CD4-positive, alpha-beta memory T cell (primary cell): ENCODE data around the gene DLGAP5. TPM values are rescaled to one million over a fixed set of nuclear protein-coding genes. Genes with fewer than 3 reads are reported as not detected.

Source experiments
- CTCF ChIA-PET: fragments of 350-600 bp; sonication (Branson Sonifier 250); formaldehyde crosslinking; loops from one replicate; lab custom pipeline; 2021; ENCODE audit warnings: inconsistent platforms; ENCODE audit not compliant: partially characterized antibody; lab: Charles Lee
- POLR2A ChIA-PET: fragments of 350-600 bp; sonication (Branson Sonifier 250); formaldehyde crosslinking; loops from one replicate; lab custom pipeline; 2021; ENCODE audit not compliant: partially characterized antibody; lab: Charles Lee
- DNase-seq, 5 donors: peaks; one replicate each; pipeline versions ENCODE4 v3.0.0 to v3.0.0-alpha.2; 2020 to 2022; ENCODE audit warnings: mixed read lengths in 1 of 5
- H3K27ac ChIP-seq: one replicate; pipeline ENCODE4 v1.7.0; 2013; ENCODE audit warnings: low read depth, low read length
- H3K27me3 ChIP-seq: 2 replicates; pipeline ENCODE4 v1.7.0; 2013; ENCODE audit warnings: mild to moderate bottlenecking, low read length, moderate library complexity; ENCODE audit not compliant: insufficient read depth
- H3K36me3 ChIP-seq: 2 replicates; pipeline ENCODE4 v1.7.0; 2013; ENCODE audit warnings: mild to moderate bottlenecking, low read length, moderate library complexity; ENCODE audit not compliant: insufficient read depth
- H3K4me1 ChIP-seq: 2 replicates; pipeline ENCODE4 v1.7.0; 2013; ENCODE audit warnings: mild to moderate bottlenecking, low read length, moderate library complexity; ENCODE audit not compliant: insufficient read depth
- H3K4me3 ChIP-seq, 2 donors: one replicate each; pipeline ENCODE4 v1.7.0; 2013; ENCODE audit warnings: low read length in 2 of 2, mild to moderate bottlenecking in 1 of 2
- H3K9me3 ChIP-seq, 2 donors: one replicate each; pipeline ENCODE4 v1.7.0; 2013; ENCODE audit warnings: low read length in 2 of 2, control low read depth in 1 of 2; ENCODE audit not compliant: control insufficient read depth in 1 of 2
- H3K27ac Mint-ChIP-seq, 7 donors: one replicate each; pipeline ENCODE4 v1.8.0; 2020 to 2021; ENCODE audit warnings: mixed read lengths in 7 of 7, mild to moderate bottlenecking in 6 of 7, inconsistent platforms in 3 of 7, moderate library complexity in 3 of 7
- H3K27me3 Mint-ChIP-seq, 2 donors: one replicate each; pipeline ENCODE4 v1.8.0; 2020 to 2021; ENCODE audit warnings: mixed read lengths in 2 of 2
- H3K36me3 Mint-ChIP-seq, 2 donors: one replicate each; pipeline ENCODE4 v1.8.0; 2020 to 2021; ENCODE audit warnings: mixed read lengths in 2 of 2, inconsistent platforms in 1 of 2, mild to moderate bottlenecking in 1 of 2
- H3K4me1 Mint-ChIP-seq, 4 donors: one replicate each; pipeline ENCODE4 v1.8.0; 2020 to 2021; ENCODE audit warnings: mixed read lengths in 4 of 4, mild to moderate bottlenecking in 1 of 4
- H3K4me3 Mint-ChIP-seq, 8 donors: one replicate each; pipeline ENCODE4 v1.8.0; 2020 to 2021; ENCODE audit warnings: mixed read lengths in 8 of 8, mild to moderate bottlenecking in 7 of 8, moderate library complexity in 6 of 8, inconsistent platforms in 3 of 8
- H3K9me3 Mint-ChIP-seq, 8 donors: one replicate each; pipeline ENCODE4 v1.8.0; 2020 to 2021; ENCODE audit warnings: mixed read lengths in 8 of 8, mild to moderate bottlenecking in 5 of 8, inconsistent platforms in 3 of 8, moderate library complexity in 1 of 8
- intact Hi-C: fragments of 100-400 bp; cut with micrococcal nuclease; formaldehyde crosslinking; loops from one replicate; pipeline ENCODE4 v1.15.1; 2023
- polyA plus RNA-seq, 2 donors: library from polyadenylated mRNA; unstranded; fragments of 300-500 nt; fragmentation: Illumina TruSeq; gene quantifications; one replicate each; pipeline ENCODE4 v1.2.3, GENCODE V29; 2021
- total RNA-seq, 2 experiments: library from RNA; stranded (reverse); gene quantifications; one replicate each; pipeline ENCODE4 v1.2.3, GENCODE V29; 2021

DLGAP5 gene
- total and polyA plus RNA-seq, 4 experiments from 2014 or later: not detected

DNA sequence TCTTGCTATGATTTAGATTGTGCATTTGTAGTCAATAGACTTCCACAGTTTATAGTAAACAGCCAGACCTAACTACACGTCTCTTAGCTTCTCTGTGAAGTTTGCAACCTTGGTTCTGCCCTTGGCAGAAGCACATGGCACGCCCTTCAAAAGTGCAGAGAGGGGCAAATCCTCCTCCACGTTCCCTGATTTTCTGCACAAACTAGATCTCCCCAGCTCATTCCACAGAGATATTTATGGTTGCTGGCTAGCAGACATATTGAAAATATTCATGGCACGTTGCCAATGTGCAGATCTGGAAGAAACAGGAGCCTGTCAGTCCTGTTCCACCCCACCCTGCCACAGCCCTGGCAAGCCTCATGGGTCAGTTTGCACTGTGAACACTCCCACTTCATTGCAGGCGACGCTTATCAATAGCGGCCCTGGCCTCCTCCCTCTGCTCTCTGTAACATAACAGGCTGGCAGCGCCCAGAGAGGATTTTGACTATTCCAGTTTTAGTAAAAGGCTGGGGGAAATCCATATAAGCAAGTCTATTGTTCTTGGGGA, 68.9 kb downstream of the DLGAP5 start:
- ChIA-PET CTCF (interaction anchor here (1.0 kb wide), 2 partner anchors 9 to 24 kb away, joined by 3 read pairs; no protein-coding TSS in a partner anchor), POLR2A (interaction anchor here (1.0 to 5.4 kb wide), 2 partner anchors 19 to 23 kb away, joined by 3 to 27 read pairs; no protein-coding TSS in a partner anchor)
- Histone ChIP-seq H3K4me3 (no peak overlapping the region), H3K4me1 (peaks cover 12% of the 10 kb centered on the region), H3K27me3 (no peaks in the 10 kb centered on the region), H3K36me3 (no peaks in the 10 kb centered on the region), H3K9me3 (no peaks in the 10 kb centered on the region), H3K27ac (no peak overlapping the region)
- Mint-ChIP-seq H3K4me1 (peaks cover 8 to 30% (median 10%) of the 10 kb centered on the region in 4 donors), H3K4me3 (no peak overlapping the region), H3K27ac (no peak overlapping the region), H3K36me3 (no peaks in the 10 kb centered on the region), H3K27me3 (no peaks in the 10 kb centered on the region), H3K9me3 (no peaks in the 10 kb centered on the region)
- intact Hi-C loops: no loop called here
- no peak for DNase-seq

DNA sequence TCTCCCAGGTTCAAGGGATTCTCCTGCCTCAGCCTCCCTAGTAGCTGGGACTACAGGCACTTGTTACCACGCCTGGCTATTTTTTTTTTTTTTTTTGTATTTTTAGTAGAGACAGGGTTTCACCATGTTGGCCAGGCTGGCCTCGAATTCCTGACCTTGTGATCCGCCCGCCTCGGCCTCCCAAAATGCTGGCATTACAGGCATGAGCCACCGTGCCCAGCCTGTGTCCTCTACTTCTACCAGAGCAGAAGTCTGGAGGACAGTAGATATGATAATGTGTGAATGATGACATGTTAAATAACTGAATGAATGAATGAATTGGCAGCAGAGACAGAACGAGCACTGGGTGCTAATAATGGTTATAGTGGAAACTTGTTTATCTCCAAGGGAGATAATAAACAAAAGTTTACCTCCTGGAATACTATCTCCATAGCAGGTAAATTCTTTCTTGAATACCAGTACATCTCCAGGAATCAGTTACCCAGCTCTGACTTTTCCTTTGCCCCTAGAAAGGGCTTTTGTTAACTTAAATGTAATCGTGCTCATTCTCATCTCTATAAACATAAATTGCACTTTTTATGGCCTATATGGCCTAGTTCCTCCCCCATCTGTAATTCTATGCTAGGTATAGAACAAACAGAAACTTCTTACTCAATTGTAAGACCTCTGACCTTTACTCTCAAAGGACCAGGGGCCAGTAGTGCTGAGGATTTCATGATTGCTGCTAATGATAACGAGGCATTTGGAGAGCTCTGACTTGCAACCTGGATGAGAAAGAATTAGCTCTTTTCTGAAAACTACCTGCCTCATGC, 69.6 kb downstream of the DLGAP5 start:
- Histone ChIP-seq H3K27ac (no peak overlapping the region), H3K36me3 (no peaks in the 10 kb centered on the region), H3K4me1 (peaks cover 12% of the 10 kb centered on the region), H3K27me3 (no peaks in the 10 kb centered on the region), H3K4me3 (no peak overlapping the region), H3K9me3 (no peaks in the 10 kb centered on the region)
- H3K4me1 Mint-ChIP-seq: peaks cover 8 to 25% (median 10%) of the 10 kb centered on the region in 4 donors
- no peaks in the 10 kb centered on the region for H3K36me3 Mint-ChIP-seq
- no peaks in the 10 kb centered on the region for H3K27me3 Mint-ChIP-seq
- H3K27ac Mint-ChIP-seq: no peak overlapping the region
- no peaks in the 10 kb centered on the region for H3K9me3 Mint-ChIP-seq
- intact Hi-C loops: no loop called here
- no peak for DNase-seq
- ChIA-PET POLR2A (interaction anchor here (1.0 to 5.4 kb wide), 2 partner anchors 19 to 22 kb away, joined by 3 to 27 read pairs; no protein-coding TSS in a partner anchor), CTCF (interaction anchor here (1.0 kb wide), 1 partner anchor 23 kb away, joined by 3 read pairs; no protein-coding TSS in a partner anchor)
- H3K4me3 Mint-ChIP-seq: peak overlapping the region in 1 of 8 donors; percentile 13

DNA sequence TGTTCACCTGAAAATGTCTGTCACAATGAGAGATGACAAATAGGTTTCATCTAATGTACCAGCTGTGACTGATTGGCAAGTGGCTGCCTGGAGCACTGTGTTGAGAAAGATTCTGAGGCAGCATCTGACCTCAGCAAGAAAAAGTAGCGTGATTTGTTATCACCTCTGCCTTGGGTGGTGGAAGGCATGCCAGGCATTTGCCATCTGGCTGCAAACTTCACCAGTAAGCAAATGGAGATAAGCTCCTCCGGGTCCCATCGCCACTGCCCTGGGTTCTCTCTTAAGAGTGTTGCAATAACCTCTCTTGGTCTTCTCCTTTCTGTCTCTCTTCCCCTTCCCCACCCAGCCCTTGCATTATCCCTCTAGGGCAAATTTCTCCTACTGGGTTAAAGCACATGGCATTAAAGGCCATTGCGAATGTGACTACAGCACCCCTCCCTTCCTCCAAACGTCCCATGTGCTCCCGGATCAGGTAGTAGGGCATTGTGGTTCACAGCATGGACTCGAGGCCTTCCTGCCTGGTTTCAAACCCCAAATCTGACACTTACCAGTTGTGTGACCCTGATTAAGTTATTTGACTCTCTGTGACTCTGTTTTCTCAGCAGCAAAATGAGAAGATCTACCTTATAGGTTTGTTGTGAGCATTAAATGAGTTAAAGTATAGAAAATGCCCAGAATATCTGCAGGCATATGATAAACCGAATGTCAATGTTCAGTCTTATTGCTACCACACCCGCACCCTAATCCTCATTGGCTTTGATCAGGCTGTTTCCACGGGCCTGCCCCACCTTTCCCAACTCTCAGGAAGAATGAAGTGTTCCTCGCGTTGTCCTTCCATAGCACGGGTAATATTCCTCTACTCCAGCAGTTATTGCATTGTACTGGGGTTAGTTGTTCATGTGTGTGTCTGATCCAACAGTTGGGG, 70.6 kb downstream of the DLGAP5 start:
- ChIA-PET CTCF (interaction anchor here (0.5 kb wide), 1 partner anchor 31 kb away, joined by 3 read pairs; no protein-coding TSS in a partner anchor), POLR2A (no interaction called here)
- no peaks in the 10 kb centered on the region for H3K27me3 ChIP-seq
- H3K36me3 ChIP-seq: no peaks in the 10 kb centered on the region
- Mint-ChIP-seq H3K27ac (peak overlapping the region in 1 of 7 donors; percentile 38), H3K4me1 (peaks cover 7 to 15% (median 10%) of the 10 kb centered on the region in 4 donors), H3K36me3 (no peaks in the 10 kb centered on the region), H3K27me3 (no peaks in the 10 kb centered on the region), H3K4me3 (no peak overlapping the region), H3K9me3 (no peaks in the 10 kb centered on the region)
- no peak for DNase-seq
- H3K4me1 ChIP-seq: peaks cover 11% of the 10 kb centered on the region
- no peak overlapping the region for H3K27ac ChIP-seq
- H3K9me3 ChIP-seq: no peaks in the 10 kb centered on the region
- H3K4me3 ChIP-seq: no peak overlapping the region
- intact Hi-C loops: no loop called here

DNA sequence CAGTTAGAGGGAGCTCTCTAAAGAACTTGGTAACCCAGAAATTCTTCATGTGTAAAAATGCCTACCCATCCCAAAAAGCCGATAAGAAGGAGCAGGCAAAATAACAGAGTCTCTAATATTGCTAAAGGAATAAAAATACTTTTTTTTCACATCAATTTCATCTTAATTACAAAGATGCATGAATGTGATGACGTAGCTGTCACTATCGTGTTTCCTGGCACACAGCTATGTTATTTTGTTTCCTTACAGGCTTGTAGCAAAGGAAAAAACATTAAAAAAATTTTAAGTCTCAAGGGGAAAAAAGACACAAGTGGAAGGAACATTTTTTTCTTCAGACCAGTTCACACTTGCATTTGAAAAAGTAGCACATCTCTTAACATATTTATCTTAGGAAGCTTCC, 72.6 kb downstream of the DLGAP5 start:
- Mint-ChIP-seq H3K27ac (no peak overlapping the region), H3K27me3 (no peaks in the 10 kb centered on the region), H3K9me3 (no peaks in the 10 kb centered on the region), H3K36me3 (no peaks in the 10 kb centered on the region), H3K4me1 (peaks cover 0 to 5% (median 0%) of the 10 kb centered on the region in 4 donors), H3K4me3 (no peak overlapping the region)
- intact Hi-C loops: no loop called here
- no peaks in the 10 kb centered on the region for H3K27me3 ChIP-seq
- ChIA-PET POLR2A (interaction anchor here (1.2 kb wide), 2 partner anchors 15 to 17 kb away, joined by 3 to 4 read pairs; no protein-coding TSS in a partner anchor), CTCF (interaction anchor here (1.3 to 1.5 kb wide), 2 partner anchors 15 to 29 kb away, joined by 3 to 7 read pairs; no protein-coding TSS in a partner anchor)
- H3K9me3 ChIP-seq: no peaks in the 10 kb centered on the region
- H3K36me3 ChIP-seq: no peaks in the 10 kb centered on the region
- no peak for DNase-seq
- H3K27ac ChIP-seq: no peak overlapping the region
- H3K4me1 ChIP-seq: no peaks in the 10 kb centered on the region
- H3K4me3 ChIP-seq: no peak overlapping the region

DNA sequence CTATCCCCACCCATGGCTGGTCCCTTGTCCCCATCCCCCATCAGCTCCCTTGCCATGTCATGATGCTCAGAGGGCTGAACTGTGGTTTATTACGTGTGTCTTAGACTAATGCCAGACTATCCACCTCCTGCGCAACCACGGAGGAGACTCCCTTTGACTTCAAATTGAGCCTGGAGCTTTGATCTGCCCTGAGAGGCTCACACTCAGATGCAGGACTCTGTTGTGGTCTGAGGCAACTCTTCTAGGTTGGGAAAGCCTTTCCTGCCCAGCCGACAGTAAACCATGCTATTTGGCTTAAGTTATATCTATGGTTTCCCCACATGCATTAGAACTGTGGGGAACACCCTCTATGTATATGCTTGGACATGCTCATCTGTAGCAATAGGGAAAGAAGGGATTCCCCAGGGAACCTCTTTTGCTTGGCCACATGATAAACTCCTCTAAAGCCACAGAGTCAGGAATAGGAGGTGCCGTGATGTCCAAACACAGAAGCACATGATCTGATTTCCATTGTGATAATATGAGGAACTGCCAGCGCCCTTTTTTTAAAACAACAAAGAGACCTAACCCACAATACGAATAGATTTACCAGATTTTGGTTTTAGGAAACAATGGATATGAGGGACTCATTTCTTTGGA, 73.5 kb downstream of the DLGAP5 start:
- no peak for DNase-seq
- no peaks in the 10 kb centered on the region for H3K27me3 Mint-ChIP-seq
- H3K27ac ChIP-seq: no peak overlapping the region

DNA sequence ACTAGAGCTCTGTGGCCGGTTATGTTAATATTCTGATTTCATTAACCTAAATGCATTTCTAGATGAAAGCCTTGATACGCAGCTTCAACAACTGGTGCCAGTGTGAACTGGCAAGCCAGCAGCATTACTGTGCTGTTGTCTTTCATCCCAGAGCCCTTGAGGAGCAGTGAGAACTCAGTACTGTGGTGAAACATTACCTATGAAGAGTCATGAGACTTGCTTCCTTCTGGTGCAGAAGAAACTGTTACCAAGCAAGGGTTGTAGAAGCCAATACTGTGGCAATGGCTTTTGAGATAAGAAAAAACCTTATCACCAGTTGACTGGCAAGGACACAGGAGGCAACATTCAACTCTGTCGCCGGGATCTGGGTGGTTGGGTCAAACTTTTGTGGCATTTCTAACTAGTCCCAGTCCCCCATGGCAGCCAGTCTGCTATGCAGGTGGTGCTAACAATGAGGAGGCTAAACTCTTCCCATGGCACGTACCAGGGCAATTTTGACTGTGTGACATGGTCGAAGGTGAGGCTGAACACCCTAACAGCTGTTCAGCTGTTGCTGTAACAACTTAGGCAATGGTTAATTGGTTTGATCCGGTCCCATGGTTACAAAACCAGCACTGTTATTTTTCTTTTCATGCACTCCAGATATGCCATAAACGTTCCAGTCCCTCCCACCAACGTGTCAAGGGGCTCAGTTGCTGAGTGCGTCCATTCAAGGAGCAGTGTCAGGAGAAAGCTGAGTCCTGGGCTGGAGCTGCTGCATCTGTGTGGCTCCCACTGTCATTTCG, 74.9 kb downstream of the DLGAP5 start:
- peak overlapping the region in 1 of 8 donors; percentile 4 for H3K4me3 Mint-ChIP-seq

More for the DNA sequence above, 73.5 kb downstream of the DLGAP5 start:
- H3K4me3 ChIP-seq: no peak overlapping the region
- intact Hi-C loops: no loop called here
- H3K4me1 ChIP-seq: no peaks in the 10 kb centered on the region
- H3K9me3 ChIP-seq: no peaks in the 10 kb centered on the region
- H3K4me3 Mint-ChIP-seq: no peak overlapping the region
- H3K4me1 Mint-ChIP-seq: peaks cover 0 to 5% (median 0%) of the 10 kb centered on the region in 4 donors
- CTCF ChIA-PET: interaction anchor here (0.7 to 1.5 kb wide), 2 partner anchors 9 to 14 kb away, joined by 4 to 7 read pairs; no protein-coding TSS in a partner anchor
- H3K27ac Mint-ChIP-seq: no peak overlapping the region
- H3K9me3 Mint-ChIP-seq: no peaks in the 10 kb centered on the region
- no peaks in the 10 kb centered on the region for H3K36me3 Mint-ChIP-seq
- H3K36me3 ChIP-seq: no peaks in the 10 kb centered on the region
- no peaks in the 10 kb centered on the region for H3K27me3 ChIP-seq
- POLR2A ChIA-PET: interaction anchor here (0.9 to 1.8 kb wide), 2 partner anchors 10 to 15 kb away, joined by 4 to 9 read pairs; no protein-coding TSS in a partner anchor

More for the DNA sequence above, 74.9 kb downstream of the DLGAP5 start:
- Histone ChIP-seq H3K27me3 (no peaks in the 10 kb centered on the region), H3K4me3 (no peak overlapping the region), H3K9me3 (no peaks in the 10 kb centered on the region), H3K4me1 (no peaks in the 10 kb centered on the region), H3K36me3 (no peaks in the 10 kb centered on the region), H3K27ac (no peak overlapping the region)
- Mint-ChIP-seq H3K9me3 (no peaks in the 10 kb centered on the region), H3K4me1 (no peaks in the 10 kb centered on the region), H3K27me3 (no peaks in the 10 kb centered on the region), H3K36me3 (no peaks in the 10 kb centered on the region), H3K27ac (no peak overlapping the region)
- ChIA-PET CTCF (interaction anchor here (0.8 kb wide), 1 partner anchor 8 kb away, joined by 3 read pairs; no protein-coding TSS in a partner anchor), POLR2A (interaction anchor here (1.2 to 1.8 kb wide), 2 partner anchors 13 to 14 kb away, joined by 3 to 9 read pairs; no protein-coding TSS in a partner anchor)
- intact Hi-C loops: no loop called here
- DNase-seq: no peak
